ENCODE measurements around the gene SHISA4. TPM values are rescaled to one million over a fixed set of nuclear protein-coding genes. Genes with fewer than 3 reads are reported as not detected.

SHISA4 gene
- total RNA-seq, 4 donors from 2014 or later, result 2.2 to 6.7 (median 4.6) TPM

GRCh38 chr1:201914456-201915235 lies 25.9 kb downstream of the SHISA4 start:
- TF ChIP-seq POLR2AphosphoS5 (IDR thresholded peaks at IDR 0.05), result no peak
- no peak for TF ChIP-seq POLR2A (IDR thresholded peaks at IDR 0.05)
- no peak for TF ChIP-seq CTCF (IDR thresholded peaks at IDR 0.05)
- TF ChIP-seq EP300 (IDR thresholded peaks at IDR 0.05; ENCODE audit: low read depth), result no peak
- DNase-seq, result no peak

GRCh38 chr1:201916649-201917249 lies 28.1 kb downstream of the SHISA4 start:
- peaks cover 33 to 76% (median 38%) of the 10 kb centered on the region in 4 donors for H3K4me1 ChIP-seq
- H3K27ac ChIP-seq, result peak overlapping the region; percentile 85 to 93 (median 89)
- no peaks in the 10 kb centered on the region for H3K36me3 ChIP-seq
- TF ChIP-seq CTCF (IDR thresholded peaks at IDR 0.05) (no peak), POLR2AphosphoS5 (IDR thresholded peaks at IDR 0.05) (peak; percentile 45 to 81 (median 68))
- no peaks in the 10 kb centered on the region for H3K27me3 ChIP-seq
- 29 to 38% methylated on average over 4 to 11 of the region's 11 CpGs for WGBS, 2 donors (ENCODE audit: low coverage in 1 of 2)
- H3K4me3 ChIP-seq, result no peak overlapping the region
- peak; percentile 69 for DNase-seq
- in situ Hi-C loops (cut with MboI; ENCODE audit: low pct_ligation_motif_present in 1 of 4, low pct_unique_long_range_greater_than_20kb in 1 of 4, low sequenced_read_pairs in 3 of 4) (no loop called here), intact Hi-C loops (cut with DNase I; ENCODE audit: low total_unique reads) (no loop called here)
- no peaks in the 10 kb centered on the region for H3K9me3 ChIP-seq

More at GRCh38 chr1:201914456-201915235, 25.9 kb downstream of the SHISA4 start:
- H3K4me1 ChIP-seq, result peaks cover 25 to 61% (median 35%) of the 10 kb centered on the region in 4 donors
- in situ Hi-C loops (cut with MboI; ENCODE audit: low pct_ligation_motif_present in 1 of 4, low pct_unique_long_range_greater_than_20kb in 1 of 4, low sequenced_read_pairs in 3 of 4) (no loop called here), intact Hi-C loops (cut with DNase I; ENCODE audit: low total_unique reads) (no loop called here)
- no peaks in the 10 kb centered on the region for H3K36me3 ChIP-seq
- no peak overlapping the region for H3K4me3 ChIP-seq
- H3K27ac ChIP-seq, result peak overlapping the region; percentile 85 to 93 (median 89)
- no peaks in the 10 kb centered on the region for H3K9me3 ChIP-seq
- WGBS, 2 donors (ENCODE audit: low coverage in 1 of 2), result 65 to 67% methylated on average over 9 to 13 of the region's 14 CpGs
- no peaks in the 10 kb centered on the region for H3K27me3 ChIP-seq

- 66 to 67% methylated on average over 1 to 7 of the region's 7 CpGs for WGBS, 2 donors (ENCODE audit: low coverage in 1 of 2)
- no peak for DNase-seq
- H3K4me3 ChIP-seq, result no peak overlapping the region
- H3K36me3 ChIP-seq, result no peaks in the 10 kb centered on the region
- no peak for TF ChIP-seq CTCF (IDR thresholded peaks at IDR 0.05)
- TF ChIP-seq EP300 (IDR thresholded peaks at IDR 0.05; ENCODE audit: low read depth), result peak; percentile 86
- TF ChIP-seq POLR2AphosphoS5 (IDR thresholded peaks at IDR 0.05), result peak; percentile 37 to 66 (median 53)
- no peak for TF ChIP-seq POLR2A (IDR thresholded peaks at IDR 0.05)
- peak overlapping the region; percentile 85 to 93 (median 89) for H3K27ac ChIP-seq
- in situ Hi-C loops (cut with MboI; ENCODE audit: low pct_ligation_motif_present in 1 of 4, low pct_unique_long_range_greater_than_20kb in 1 of 4, low sequenced_read_pairs in 3 of 4), result no loop called here
- no peaks in the 10 kb centered on the region for H3K27me3 ChIP-seq
- H3K4me1 ChIP-seq, result peaks cover 33 to 72% (median 38%) of the 10 kb centered on the region in 4 donors
- no peaks in the 10 kb centered on the region for H3K9me3 ChIP-seq
- intact Hi-C loops (cut with DNase I; ENCODE audit: low total_unique reads), result no loop called here
Measured at GRCh38 chr1:201917362-201918033, 28.8 kb downstream of the SHISA4 start.

GRCh38 chr1:201918343-201918742 lies 29.6 kb downstream of the SHISA4 start:
- WGBS, 2 donors (ENCODE audit: low coverage in 1 of 2), result 33 to 68% methylated on average over 1 to 5 of the region's 5 CpGs
- Histone ChIP-seq H3K27ac (peak overlapping the region; percentile 85 to 93 (median 89)), H3K4me3 (no peak overlapping the region), H3K27me3 (no peaks in the 10 kb centered on the region), H3K4me1 (peaks cover 31 to 67% (median 37%) of the 10 kb centered on the region in 4 donors), H3K9me3 (no peaks in the 10 kb centered on the region), H3K36me3 (no peaks in the 10 kb centered on the region)
- TF ChIP-seq CTCF (IDR thresholded peaks at IDR 0.05) (no peak), POLR2A (IDR thresholded peaks at IDR 0.05) (no peak), EP300 (IDR thresholded peaks at IDR 0.05; ENCODE audit: low read depth) (no peak), POLR2AphosphoS5 (IDR thresholded peaks at IDR 0.05) (no peak)
- intact Hi-C loops (cut with DNase I; ENCODE audit: low total_unique reads), result no loop called here
- no peak for DNase-seq
- in situ Hi-C loops (cut with MboI; ENCODE audit: low pct_ligation_motif_present in 1 of 4, low pct_unique_long_range_greater_than_20kb in 1 of 4, low sequenced_read_pairs in 3 of 4), result no loop called here
